GM19395 (cell line): ENCODE results near the gene CLECL1.

Experiments
- ATAC-seq: cut with Tn5 transposase; IDR thresholded peaks from one replicate; pipeline ENCODE4 v1.9.1; 2021; ENCODE audit warnings: mild to moderate bottlenecking, moderate library complexity; ENCODE audit not compliant: unreplicated experiment

Gene CLECL1

GRCh38 chr12:9732921-9733461 lies at the start of gene CLECL1:
Gene CLECL1, minus strand, starts transcription at chr12:9733097.
- ATAC-seq: peak; percentile 47

- no peak for ATAC-seq
Observed at GRCh38 chr12:9781360-9781759, 48.5 kb upstream of the CLECL1 start.

GRCh38 chr12:9779209-9779608 lies 46.3 kb upstream of the CLECL1 start:
- ATAC-seq: no peak

- ATAC-seq: no peak
Observed at GRCh38 chr12:9776781-9777180, 43.9 kb upstream of the CLECL1 start.

- ATAC-seq: no peak
Observed at GRCh38 chr12:9773216-9773877, 40.5 kb upstream of the CLECL1 start.

- ATAC-seq: no peak
Observed at GRCh38 chr12:9763025-9763424, 30.1 kb upstream of the CLECL1 start.

- no peak for ATAC-seq
Observed at GRCh38 chr12:9762369-9762768, 29.5 kb upstream of the CLECL1 start.

DNA sequence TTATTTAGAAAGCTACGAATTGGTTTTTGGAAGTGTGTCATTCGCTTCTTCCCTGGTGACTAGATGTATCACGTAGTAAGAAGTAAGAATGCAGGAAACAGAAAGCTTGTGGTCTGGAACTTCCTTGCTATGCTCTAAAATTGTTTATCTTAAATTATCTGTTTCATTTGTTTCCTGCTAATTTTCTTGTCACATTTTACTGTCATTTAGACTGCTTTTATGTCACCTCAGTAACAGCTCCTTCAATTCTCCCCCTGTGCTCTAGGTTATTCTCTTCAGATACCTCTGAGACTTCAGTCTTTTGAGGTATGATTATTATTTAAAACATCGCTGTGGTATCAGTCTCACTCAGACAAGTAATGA lies 28.5 kb upstream of the CLECL1 start:
- ATAC-seq: no peak

DNA sequence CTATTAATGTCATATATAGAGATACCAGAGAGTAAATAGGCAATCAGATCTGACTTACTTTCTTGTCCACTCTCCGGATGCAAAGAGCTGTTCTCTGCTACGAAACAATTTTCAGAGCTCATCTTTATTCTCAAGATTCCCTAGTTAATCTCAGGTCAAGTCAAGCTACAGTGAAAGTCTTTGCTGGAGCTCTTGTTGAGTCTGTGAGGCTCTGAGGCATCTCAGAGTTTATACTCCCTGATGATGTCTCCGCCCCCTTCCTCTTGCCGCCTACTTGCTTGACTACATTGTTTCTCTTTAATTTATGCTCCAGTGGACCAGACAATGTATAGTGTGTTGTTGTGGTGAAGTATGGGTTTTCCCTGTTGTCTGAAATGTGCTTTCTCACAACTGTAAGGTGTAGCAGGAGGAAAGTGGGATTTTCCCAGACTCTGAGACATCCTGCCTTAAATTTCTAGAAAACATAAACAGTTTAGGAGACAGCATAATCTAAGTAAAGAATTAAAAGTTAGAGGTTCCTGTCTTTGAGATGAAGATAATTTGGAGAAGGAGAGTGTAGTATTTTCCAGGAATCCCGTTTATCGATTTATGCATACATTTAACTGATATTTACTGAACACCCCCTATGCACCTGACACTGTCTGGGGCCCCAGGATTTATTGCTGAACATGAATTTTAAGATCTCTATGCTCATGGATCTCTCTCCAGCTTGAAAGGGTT lies 28.0 kb upstream of the CLECL1 start, which contains the start of gene CD69:
Gene CD69, minus strand, starts transcription at position 203 of the 720 bp plus-strand sequence. Its CDS starts 81 bp downstream, at position 122.
- ATAC-seq: peak; percentile 37

GRCh38 chr12:9760120-9760519 lies 27.2 kb upstream of the CLECL1 start:
- ATAC-seq: no peak

- ATAC-seq: no peak
Observed at GRCh38 chr12:9759694-9760093, 26.8 kb upstream of the CLECL1 start.

DNA sequence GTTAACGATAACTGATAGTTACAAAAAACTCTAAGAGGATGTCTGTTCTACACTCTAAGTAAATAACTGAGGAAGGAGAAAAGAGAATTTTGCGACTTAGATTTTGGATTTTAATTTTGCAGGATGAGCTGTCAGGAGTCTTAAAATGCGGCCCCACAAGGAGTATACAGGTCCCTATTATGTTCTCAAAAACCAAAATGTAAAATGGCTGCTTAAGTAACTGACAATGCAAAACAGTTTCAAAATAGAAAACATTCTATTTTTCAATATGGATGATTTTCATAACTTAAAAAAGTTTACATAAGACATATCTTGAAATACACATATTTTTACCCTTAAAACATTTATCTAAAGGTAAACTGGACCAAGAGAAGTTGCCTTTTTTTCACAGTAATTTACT lies 25.2 kb upstream of the CLECL1 start:
- ATAC-seq: no peak

GRCh38 chr12:9757433-9758025 lies 24.6 kb upstream of the CLECL1 start:
- no peak for ATAC-seq

DNA sequence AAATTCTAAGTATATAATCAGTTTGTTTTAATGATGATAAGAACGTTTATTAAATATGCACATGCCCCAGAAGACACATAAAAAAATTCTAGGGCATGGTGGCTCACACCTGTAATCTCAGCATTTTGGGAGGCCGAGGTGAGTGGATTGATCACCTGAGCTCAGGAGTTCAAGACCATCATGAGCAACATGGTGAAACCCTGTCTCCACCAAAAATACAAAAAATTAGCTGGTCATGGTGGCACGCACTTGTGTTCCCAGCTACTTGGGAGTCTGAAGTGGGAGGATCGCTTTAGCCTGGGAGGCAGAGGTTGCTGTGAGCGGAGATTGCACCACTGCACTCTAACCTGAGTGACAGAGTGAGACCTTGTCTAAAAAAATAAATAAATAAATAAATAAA lies 23.8 kb upstream of the CLECL1 start:
- ATAC-seq: no peak

DNA sequence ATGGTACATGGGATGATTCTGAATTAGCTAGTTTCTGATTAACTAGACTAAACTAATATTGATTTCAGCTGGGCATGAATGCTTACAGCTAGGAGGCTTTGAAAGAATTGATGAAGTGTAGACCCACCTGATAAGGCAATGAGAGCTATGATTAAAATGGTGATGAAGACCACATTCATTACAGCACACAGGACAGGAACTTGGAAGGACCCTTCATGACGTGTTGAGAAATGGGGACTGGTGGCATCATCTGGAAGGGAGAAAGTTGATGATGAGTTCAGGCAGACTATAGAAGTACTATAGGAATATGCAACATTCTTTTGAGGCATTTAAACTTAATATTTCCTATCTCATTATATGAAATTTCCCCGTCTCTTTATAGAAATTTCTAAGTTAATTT lies 23.3 kb upstream of the CLECL1 start:
- no peak for ATAC-seq

GRCh38 chr12:9755567-9755966 lies 22.7 kb upstream of the CLECL1 start:
- ATAC-seq: no peak

- ATAC-seq: no peak
Observed at GRCh38 chr12:9755035-9755434, 22.1 kb upstream of the CLECL1 start.

DNA sequence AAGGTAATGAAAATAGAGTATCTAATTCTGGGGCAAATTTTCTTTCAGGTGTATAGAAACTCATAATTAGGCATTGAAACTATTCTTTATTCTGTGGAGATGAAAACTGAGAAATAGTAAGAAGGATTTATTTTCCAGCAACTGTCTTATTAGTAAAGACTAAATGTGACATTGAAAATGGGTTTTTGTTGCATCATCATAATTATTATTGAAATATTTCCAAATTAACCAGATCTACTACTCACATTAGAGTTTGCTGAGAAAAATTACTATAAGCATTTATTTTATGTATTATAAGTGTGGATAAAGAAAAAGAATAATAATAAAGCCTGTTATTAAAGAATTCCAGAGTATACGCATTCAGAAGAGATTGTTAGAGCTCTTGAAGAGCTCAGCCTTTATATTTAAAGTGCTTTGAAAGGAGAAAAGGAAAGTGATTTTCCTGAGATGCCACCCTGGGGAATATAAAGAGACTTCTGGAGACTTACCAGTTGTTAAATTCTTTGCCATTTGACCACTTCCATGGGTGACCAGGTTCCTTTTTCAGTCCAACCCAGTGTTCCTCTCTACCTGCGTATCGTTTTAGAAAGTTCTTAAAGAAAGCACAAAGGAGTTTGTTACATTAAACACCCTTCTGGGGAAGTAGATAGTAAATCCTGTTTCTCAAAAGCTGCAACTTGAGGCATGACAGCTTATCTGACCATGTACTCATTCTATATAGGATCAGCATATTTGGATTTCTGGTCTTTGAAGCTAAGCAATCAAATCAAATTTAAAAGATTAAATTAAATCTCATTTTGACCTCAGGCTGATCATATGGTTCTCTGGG lies 21.4 kb upstream of the CLECL1 start:
- no peak for ATAC-seq

DNA sequence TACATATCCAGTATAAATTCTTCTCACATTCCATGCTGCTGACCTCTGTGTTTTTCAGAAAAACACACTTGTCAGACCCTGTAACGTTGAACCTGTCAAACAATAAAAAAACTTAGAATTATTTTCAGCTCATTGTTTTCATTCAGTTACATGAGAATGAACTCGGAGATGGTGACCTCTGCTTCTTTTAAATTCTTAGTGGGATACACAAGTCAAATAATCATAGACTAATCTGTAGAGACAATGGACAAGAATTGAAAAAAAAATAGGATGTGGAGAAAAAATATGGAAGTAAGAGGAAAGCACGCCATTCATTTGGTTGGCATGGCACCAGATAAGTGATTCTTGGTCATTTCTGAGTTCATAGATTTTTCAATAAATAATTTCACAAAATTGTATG lies 20.6 kb upstream of the CLECL1 start:
- no peak for ATAC-seq

GRCh38 chr12:9753073-9753472 lies 20.2 kb upstream of the CLECL1 start:
- no peak for ATAC-seq
